ENCODE measurements around the gene UNG. TPM values are rescaled to one million over a fixed set of nuclear protein-coding genes. Genes with fewer than 3 reads are reported as not detected.

Gene UNG
- total RNA-seq, 4 donors from 2014 or later: 13.9 to 52.8 (median 33.6) TPM

DNA sequence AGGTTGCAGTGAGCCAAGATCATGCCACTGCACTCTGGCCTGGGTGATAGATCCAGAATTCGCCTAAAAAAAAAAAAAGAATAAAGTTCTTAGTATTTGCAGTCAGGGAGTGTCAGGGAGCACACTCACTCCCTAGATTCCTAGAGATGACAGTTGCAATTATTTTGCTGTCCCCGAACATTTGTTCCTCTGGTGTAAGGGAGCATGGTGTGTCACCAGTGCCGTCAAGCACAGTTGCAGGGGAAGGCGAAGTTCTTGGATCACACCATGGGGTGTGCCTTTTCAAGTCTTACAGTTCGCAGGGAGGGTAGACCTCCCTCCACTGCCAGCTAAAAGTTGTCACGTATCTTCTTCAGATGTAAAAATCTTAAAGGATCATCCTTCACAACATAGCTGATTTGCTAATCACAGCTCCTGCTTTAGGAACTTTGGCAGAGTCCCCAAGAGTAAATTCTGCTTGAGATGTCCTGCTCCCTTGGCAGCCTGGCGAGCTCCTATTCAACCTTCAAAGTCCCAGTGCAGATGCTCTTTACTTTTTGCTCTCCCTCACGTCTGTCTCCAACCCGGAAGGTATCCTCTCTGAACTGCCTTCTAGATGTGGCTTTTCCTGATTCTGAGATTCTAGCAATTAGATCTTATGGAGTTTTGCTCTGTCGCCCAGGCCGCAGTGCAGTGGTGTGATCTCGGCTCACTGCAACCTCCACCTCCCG lies 30.3 kb downstream of the UNG start:
- ATAC-seq (ENCODE audit: low FRiP score) (peak; percentile 13), DNase-seq (ENCODE audit: low spot score) (no peak)
- TF ChIP-seq, protein P1, sequence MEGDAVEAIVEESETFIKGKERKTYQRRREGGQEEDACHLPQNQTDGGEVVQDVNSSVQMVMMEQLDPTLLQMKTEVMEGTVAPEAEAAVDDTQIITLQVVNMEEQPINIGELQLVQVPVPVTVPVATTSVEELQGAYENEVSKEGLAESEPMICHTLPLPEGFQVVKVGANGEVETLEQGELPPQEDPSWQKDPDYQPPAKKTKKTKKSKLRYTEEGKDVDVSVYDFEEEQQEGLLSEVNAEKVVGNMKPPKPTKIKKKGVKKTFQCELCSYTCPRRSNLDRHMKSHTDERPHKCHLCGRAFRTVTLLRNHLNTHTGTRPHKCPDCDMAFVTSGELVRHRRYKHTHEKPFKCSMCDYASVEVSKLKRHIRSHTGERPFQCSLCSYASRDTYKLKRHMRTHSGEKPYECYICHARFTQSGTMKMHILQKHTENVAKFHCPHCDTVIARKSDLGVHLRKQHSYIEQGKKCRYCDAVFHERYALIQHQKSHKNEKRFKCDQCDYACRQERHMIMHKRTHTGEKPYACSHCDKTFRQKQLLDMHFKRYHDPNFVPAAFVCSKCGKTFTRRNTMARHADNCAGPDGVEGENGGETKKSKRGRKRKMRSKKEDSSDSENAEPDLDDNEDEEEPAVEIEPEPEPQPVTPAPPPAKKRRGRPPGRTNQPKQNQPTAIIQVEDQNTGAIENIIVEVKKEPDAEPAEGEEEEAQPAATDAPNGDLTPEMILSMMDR (IDR thresholded peaks at IDR 0.05): no peak

DNA sequence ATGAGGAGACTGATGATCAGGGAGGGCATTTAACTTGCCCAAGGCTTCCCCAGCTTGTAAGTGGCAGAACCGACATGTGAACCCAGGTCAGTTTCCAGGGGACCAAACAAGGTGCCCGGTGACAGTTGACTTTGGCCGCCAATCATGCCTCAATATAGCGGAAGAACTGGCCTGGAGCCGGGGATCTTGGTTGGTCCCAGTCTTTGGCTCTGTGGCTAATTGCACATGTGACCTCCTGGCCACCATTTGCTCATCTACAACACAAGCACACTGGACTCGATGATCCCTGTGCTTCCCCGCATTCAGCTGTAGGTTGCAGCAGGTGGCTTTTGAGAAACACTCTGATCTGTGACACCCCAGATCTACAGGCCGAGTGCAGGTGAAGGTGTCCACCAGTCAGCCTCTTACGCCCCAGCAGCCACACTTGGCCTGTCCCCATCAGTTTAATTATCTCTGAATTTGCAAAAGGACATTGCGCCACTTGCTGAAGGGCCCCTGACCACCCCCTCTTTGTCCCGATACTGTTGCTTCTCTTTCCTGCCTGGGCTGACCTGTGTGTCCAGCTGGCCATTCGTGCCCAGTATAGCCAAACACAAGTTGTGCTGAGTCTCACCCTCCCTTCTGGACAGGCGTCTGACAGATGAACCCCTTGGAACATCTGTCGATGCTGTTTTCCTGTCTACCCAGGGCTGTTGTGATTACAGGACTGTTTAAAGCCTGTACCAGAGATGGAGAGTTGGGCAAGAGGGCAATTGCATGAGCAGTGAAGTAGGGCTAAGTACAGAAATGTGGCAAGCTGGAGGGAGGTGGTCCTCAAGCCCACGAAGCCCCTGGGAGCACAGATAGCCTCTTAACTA lies 33.1 kb downstream of the UNG start:
- ATAC-seq (ENCODE audit: low FRiP score): peak; percentile 33
- TF ChIP-seq, protein P1 (IDR thresholded peaks at IDR 0.05): no peak
- no peak for DNase-seq (ENCODE audit: low spot score)

DNA sequence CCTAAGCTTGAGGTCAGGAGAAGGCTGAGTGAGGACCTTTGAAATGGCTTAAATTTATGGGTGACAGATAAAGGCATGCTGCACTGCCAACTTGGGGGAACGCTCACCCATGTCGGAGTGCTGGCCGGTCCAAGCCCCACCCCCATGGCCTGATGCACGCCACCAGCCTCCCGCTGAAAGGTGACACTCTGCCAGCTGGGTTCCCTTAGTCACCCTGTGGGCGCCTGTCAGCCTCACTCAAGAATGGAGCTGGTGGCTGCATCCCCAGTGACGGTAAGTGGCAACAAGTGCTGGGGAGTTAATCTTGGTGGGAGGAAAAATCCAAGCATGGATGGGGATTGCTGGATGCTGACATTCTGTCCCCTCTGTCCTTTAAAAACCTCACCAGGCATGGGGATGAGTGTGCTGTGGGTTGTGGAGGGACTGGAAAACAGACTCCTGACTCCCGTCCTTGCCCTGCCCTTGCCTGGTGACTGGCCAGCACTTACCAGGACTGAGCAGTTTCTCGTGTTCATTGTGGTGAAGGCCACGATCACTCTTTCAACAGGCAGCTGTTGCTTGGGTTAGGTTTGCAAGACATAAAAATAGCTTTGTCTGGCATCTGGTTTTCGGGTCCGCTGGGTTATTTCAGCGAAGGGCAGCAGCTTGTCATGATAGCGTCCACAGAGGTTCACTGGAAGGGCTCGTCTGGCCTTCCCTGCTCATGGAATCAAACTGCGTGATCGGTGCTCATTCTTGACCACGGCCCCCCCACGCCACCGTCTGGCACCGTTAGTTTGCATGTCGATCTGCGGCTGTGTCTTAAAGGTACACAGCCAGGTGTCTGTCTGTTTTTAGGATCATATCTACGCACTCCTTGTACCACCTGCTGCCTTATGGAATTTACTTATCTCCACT lies 34.0 kb downstream of the UNG start:
- ATAC-seq (ENCODE audit: low FRiP score) (peak; percentile 42), DNase-seq (ENCODE audit: low spot score) (no peak)

DNA sequence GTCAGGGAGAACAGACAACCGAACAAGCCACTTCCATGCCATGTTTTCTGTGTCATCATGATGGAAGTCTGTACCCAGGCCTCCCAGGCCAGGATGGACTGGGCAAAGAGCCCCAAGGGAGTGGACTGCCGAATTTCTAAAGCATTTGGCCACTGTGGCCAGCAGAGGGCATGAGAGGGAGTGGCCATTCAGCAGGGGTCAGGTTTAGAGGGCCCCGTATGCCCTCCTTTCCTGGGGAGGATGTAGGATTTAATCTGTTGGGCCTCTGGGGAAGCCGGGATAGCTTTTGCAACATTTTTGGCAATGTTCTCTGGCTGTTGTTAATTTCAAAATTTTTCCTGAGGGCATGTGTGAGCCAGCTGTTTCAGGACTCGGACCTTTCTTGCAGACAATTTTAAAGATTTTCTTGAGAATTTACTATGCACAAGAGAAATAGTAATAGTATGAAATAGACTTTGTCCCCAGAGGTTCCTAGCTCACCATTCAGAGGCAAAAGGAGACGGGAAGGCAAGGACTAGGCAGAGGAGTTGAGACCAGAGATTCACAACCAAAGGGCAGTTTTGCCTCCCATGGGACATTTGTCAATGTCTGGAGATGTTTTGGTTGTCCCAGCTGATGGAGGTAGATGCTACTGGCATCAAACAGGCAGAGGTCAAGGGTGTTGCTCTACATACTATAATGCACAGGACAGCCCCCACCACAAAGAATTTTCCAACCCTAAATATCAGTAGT lies 37.0 kb downstream of the UNG start:
- ATAC-seq (ENCODE audit: low FRiP score): peak; percentile 58
- no peak for DNase-seq (ENCODE audit: low spot score)
- TF ChIP-seq, protein P1 (IDR thresholded peaks at IDR 0.05): no peak

More for the DNA sequence above, 34.0 kb downstream of the UNG start:
- TF ChIP-seq, protein P1 (IDR thresholded peaks at IDR 0.05): no peak

DNA sequence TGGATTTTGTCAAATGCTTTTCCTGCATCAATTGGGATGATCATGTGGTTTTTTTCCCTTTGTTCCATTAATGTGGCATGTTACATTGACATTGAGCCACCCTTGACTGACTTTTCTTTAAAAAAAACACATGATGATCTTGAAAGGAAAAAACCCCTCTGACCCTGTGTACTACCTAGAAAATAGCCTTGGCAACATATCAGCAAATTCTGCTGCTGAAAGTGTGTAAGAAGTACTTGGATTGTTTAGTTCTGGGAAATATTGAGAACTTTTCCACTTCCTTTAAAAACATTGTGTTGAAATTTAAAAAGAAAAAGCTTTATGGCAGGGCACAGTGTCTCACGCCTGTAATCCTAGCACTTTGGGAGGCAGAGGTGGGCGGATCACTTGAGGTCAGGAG lies 39.7 kb downstream of the UNG start:
- ATAC-seq (ENCODE audit: low FRiP score): peak; percentile 44
- DNase-seq (ENCODE audit: low spot score): no peak
- TF ChIP-seq, protein P1 (IDR thresholded peaks at IDR 0.05): no peak

DNA sequence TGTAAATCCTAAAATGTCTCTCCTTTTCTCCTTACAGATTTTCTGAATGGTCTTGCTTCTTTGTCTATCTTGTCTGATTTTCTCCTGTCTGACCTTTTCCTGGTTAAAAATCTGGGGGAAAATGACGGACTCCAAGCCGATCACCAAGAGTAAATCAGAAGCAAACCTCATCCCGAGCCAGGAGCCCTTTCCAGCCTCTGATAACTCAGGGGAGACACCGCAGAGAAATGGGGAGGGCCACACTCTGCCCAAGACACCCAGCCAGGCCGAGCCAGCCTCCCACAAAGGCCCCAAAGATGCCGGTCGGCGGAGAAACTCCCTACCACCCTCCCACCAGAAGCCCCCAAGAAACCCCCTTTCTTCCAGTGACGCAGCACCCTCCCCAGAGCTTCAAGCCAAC lies 42.0 kb downstream of the UNG start:
- TF ChIP-seq, protein P1 (IDR thresholded peaks at IDR 0.05): no peak
- ATAC-seq (ENCODE audit: low FRiP score) (no peak), DNase-seq (ENCODE audit: low spot score) (no peak)

All from omental fat pad (tissue), 4 donors.